OCI-LY7 (cell line): ENCODE results near the gene P4HA3.

Source experiments
- EZH2phosphoT487 ChIP-seq: fragments of 200-600 bp; sonication (generic); IDR thresholded peaks from 2 replicates; pipeline ENCODE4 v1.6.1; 2018; ENCODE audit warnings: low read depth, borderline replicate concordance, mild to moderate bottlenecking, mixed run types, antibody characterized with exemption, low read length, moderate library complexity, mixed read lengths
- TF ChIP-seq, protein P1 (sequence below): fragments of 200-600 bp; sonication (generic); conservative IDR thresholded peaks from 2 replicates; pipeline ENCODE4 v1.5.1; 2014; ENCODE audit warnings: mild to moderate bottlenecking, antibody characterized with exemption, low read length, moderate library complexity, mixed read lengths

DNA sequence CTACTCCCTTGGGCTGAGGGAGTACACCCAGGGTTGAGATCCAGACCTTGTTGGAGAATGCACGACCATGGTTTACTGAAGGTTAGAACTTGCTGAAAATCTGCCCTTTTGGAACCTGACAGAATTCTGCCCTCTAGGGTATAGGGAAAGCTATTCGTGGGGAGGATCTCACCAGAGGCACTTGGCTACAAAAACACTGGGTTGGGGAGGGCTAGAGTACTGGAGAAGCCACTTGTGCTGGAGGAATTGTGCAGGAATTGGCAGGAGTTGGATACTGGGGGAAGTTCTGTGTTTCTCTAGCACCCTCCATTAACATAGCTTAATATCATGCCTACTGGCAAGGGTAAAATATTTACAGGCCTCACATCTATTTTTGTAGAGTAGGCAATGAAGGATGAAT lies 84.5 kb downstream of the P4HA3 start:
- TF ChIP-seq, protein P1, sequence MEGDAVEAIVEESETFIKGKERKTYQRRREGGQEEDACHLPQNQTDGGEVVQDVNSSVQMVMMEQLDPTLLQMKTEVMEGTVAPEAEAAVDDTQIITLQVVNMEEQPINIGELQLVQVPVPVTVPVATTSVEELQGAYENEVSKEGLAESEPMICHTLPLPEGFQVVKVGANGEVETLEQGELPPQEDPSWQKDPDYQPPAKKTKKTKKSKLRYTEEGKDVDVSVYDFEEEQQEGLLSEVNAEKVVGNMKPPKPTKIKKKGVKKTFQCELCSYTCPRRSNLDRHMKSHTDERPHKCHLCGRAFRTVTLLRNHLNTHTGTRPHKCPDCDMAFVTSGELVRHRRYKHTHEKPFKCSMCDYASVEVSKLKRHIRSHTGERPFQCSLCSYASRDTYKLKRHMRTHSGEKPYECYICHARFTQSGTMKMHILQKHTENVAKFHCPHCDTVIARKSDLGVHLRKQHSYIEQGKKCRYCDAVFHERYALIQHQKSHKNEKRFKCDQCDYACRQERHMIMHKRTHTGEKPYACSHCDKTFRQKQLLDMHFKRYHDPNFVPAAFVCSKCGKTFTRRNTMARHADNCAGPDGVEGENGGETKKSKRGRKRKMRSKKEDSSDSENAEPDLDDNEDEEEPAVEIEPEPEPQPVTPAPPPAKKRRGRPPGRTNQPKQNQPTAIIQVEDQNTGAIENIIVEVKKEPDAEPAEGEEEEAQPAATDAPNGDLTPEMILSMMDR: no peak
- TF ChIP-seq EZH2phosphoT487: no peak
